GM11168 (cell line): Measurements from ENCODE around the gene TMCO4.

Experiments used
- in situ Hi-C: fragments of 300-500 bp; cut with MboI; formaldehyde crosslinking; loops from one replicate; pipeline ENCODE4 v1.12.0; 2022; ENCODE audit warnings: low sequenced_read_pairs; ENCODE audit not compliant: unreplicated experiment

TMCO4 gene

DNA sequence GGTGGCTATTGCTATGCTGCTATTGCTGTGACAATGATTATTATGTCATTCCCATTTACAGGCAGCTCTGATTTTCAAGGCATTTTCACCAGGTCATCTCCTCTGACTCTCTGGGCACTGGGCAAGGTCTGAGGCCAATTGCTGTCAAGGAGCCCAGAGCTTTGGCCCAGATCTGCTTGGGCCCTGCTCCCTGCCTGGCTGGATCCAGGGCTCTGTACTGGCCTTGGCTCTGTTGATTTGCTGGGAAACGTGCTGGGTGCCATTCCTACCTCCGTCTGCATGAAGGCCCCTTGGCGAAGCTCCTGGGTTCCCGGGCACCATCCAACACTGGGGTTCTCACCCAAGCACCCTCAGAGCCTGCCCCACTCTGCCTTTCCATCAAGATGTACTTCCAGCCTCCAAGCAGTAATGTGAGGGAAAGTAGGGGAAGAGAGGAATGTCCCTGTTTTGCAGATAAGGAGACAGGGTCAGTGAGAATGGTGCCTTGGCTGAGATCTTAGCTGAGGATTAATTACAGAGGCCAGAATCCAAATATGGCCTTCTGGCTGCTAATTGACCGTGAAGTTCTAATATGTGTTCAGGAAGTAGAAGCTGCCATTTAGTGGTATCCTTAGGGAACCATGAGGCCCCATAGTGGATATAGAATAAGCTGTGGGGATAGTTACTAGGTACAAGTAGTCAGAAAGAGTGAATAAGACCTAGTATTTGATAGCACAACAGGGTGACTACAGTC is 71.1 kb downstream of the TMCO4 start:
- in situ Hi-C loops: no loop called here

DNA sequence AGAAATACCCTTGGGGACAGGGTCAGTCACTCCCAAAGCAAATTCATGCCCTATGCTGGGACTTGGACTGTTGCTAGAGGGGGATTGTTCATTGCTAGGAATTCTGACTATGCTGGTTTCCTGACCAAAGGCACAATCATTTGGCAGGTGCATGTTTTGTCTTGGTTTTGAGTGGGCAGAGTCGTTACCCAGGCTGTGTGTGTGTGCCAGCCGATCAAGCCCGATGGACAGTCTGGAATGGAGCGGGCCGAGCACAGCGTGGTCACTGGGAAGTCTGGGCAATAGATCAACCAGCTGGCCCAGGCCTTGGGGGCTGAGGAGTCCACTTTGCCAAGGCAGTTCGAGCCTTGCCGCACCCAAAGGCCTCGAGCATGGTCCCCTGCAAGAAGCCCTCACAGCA is 74.1 kb downstream of the TMCO4 start:
- in situ Hi-C loops: no loop called here

DNA sequence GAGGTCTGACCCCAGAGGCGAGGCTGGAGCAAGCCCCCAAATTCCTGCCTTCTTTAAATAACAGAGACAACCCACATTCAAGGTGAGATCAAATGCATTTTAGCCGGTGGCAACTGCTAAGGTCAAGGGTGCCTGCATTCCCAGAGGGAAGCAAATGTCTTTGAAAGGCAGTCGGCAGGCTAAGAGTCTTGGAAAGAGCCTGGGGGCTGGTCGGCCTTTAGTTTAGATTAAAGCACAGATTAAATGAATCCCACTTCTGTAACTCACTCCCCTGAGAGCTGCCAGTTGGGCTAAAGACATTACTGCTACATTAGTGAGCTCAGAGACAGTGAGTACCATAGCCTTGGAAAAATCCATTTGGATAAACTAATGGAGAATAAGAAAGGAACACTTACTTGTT is 75.8 kb downstream of the TMCO4 start:
- in situ Hi-C loops: no loop called here

DNA sequence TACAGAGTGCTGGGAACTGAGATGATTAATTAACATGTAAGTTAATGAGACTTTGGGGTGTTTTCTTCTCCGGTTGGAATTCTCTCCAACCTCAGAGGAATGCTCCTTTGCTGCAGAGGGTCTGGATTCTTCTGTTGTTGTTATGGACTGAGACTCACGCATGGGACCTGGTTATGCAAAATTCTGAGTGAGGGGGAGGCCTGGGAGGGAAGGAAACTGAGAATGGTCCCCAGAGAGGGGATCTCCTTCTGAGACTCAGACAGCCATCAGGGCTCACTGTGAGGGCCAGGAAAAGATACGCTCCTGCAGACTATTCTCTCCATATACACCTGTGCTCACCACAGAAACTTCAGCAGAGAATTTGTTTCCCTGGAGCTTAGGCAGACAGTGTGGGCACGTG is 78.7 kb downstream of the TMCO4 start:
- in situ Hi-C loops: no loop called here

DNA sequence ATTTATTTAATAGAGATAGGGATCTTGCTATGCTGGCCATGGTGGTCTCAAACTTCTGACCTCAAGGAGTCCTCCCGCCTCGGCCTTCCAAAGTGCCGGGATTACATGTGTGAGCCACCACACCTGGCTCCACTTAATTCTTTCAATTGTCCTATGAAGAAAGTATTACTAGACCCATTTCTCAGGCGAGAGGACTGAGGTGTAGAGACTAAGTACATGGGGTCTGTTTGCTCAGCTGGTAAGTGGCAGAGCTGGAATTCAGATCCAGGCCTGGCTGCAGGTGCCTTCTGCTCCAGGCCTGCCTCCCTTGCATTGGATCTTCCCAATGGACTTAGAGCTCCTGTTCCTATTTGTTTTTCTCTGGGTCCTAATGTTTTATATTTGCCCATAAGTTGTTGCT is 79.5 kb downstream of the TMCO4 start:
- in situ Hi-C loops: no loop called here

DNA sequence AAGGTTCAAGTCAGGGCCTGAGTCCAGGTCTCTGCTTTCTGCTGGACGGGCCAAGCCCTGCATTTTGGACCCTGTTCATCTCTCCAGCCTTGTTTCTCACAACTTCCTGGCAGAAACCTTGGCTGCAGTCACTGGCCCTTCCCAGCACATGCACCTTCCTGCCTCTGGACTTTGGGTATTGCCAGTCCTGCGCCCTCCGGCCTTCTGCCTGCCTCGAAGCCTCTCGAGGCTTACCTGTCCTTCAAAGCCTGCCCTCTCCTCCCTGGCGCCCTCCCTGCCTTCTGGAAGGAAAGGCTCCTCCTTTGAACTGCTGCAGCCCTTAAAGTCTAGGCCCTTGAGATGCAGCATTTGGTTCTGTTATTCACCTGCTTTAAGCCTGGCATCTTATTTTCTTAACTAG is 82.2 kb downstream of the TMCO4 start:
- in situ Hi-C loops: no loop called here

DNA sequence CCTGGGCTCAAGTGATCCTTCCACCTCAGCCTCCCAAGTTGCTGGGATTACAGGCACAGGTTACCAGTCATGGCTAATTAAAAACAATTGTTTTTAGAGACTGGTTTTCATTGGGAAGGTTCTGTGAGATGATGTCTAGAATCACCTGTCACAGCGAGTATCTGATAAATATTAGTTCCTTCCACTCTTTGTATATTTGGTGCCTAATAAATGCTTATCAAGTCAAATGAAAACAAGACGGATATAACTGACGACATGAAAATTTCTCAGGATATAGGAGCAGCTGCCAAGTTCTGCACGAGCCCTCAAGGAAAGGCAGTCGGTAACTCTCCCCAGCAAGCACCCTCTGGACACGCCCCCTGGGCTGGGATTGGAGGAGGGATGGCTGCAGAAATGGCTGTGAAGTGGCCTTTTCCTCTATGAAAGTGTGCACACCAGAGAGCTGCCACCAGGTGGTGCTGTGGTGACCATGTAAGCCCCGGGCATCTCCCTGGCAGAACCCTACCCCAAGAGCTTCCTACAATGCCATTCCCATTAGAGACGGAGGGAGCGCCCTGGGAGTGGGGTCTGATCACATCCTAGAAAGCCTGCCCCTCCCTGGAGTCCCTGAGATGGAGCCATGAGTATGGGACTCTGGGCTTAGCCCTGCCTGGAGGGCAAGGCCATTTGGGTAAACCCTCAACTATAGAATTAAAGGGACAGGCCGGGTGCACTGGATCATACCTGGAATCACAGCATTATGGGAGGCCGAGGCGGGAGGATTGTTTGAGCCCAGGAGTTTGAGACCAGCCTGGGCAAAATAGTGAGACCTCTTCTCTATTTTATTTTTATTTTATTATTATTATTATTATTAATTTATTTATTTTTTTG is 84.1 kb downstream of the TMCO4 start:
- in situ Hi-C loops: no loop called here

DNA sequence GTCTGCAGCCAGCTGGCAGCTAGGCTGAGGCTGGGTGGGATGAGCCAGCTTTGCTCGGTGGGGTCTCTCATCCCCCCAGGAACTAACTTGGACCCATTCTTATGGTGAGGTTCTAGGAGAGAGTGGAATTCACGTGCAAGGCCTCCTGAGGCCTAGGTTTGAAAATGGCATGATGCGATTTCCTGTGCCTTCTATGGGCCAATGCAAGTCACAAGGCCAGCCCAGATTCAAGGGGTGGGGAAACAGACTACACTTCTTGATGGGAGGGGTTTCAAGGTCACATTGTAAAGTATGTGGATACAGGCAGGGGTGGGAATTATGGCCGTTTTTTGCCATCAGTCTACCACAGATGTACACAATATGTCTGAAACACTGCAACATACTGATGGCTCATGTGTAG is 86.8 kb downstream of the TMCO4 start:
- in situ Hi-C loops: no loop called here

DNA sequence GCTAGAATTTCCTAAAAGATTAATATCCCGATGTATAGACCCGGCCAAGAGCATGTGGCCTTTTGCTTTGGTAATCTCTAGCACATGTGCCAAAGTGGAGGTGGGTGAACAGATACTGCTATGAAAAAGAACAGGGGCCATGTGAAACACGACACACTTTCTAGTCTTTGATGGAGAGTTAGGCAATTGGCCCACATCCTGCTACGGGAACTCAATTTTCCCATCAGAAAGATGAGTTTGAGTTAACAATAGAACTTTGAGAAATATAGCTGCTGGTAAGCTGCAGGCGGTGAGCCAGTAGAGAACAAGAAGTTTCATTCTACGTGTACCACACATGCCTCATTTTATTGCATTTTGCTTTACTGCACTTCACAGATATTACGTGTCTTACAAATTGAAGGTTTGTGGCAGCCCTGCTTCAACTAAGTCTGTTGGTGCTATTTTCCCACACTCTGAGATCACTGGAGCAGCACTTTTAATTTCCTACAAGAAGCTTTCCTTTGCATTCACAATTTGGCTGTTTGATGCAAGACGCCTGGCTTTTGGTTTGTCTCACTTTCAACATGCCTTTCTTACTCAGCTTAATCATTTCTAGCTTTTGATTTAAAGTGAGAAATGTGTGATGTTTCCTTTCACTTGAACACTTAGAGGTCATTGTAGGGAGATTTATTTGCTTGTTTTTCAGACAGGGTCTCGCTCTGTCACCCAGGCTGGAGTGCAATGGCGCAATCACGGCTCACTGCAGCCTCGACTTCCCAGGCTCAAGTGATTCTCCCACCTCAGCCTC is 88.7 kb downstream of the TMCO4 start:
- in situ Hi-C loops: no loop called here

DNA sequence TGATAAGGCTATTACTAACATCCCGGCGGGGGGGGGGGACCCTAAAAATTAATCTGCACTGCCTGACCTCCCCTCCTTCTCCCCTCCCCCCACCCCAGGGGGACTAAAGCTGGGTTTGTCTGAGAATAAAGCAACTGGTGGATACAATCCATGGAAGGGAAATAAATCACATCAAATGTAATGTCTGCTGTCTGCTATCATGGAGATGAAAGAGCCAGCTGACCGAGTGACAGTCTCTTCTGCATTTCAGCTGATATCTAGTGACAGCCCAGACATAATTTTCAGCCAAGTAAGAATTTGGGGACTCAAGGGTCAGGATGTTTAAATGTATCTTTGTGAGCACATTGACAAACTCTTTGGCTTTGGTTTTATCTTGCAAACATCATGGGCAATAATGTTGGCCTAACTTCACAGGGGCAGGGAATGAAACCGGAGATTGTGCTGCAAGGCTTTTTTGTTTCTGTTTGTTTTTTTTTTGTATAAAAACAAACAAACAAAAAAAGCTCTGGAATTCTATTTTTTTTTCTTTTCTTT is 90.4 kb downstream of the TMCO4 start:
- in situ Hi-C loops: no loop called here

DNA sequence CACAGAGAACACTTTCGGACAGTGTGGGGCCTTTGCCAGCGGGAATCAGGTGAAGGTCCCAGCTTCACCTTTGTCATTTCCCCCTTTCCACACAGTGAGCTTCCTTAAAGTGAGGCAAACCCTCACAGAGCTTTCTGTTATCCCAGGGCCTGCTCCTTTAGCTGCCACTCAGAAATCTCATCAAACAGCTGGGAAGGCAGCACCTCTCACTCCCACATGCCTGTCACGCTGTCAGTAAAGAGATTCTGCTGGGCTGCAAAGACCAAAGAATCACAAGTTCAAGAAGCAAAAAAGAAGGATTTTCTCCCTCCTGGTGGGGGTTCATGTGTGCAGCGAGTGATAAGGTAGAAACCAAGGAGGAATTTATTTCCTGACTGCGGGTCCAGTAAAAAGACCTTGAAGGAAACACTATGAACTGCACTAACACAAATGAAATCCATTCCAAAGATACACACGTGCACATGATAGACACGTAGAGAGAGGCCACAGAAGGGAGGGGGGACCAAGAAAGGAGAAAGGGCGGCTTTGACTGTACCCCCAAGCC is 91.1 kb downstream of the TMCO4 start:
- in situ Hi-C loops: no loop called here

DNA sequence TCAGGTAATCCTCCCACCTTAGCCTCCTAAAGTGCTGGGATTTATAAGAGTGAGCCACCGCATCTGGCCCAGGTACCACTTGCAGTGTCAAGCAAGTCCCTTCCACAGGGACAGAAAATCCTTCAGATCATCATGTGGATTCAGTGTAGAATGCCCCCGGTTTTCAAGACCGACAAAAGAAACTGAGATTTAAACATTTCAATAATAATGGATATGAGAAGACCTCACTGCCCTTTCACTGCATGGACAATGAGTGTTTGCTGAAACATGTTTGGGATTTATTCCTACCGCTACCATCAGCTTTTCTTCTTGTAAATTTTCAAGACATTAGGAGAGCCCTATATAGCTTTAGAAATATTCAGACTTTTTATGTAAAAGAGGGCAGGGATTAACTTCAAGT is 93.6 kb downstream of the TMCO4 start:
- in situ Hi-C loops: no loop called here

DNA sequence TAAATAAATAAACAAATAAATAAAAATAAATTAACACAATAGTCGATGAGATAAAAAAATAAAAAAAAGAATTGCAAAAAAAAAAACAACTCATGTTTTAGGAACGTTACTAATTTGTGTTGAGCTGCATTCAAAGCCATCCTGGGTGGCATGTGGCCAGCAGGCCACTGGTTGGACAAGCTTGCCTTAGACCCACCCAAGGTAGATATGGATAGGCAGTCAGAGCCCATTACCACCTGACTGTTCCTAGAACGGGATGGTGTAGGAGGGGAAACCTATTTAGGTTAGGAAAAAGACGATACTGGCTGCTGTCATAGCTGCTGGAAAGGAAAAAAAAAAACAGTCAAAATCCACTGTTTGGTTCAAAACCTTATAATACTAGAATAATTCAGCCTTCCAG is 94.3 kb downstream of the TMCO4 start:
- in situ Hi-C loops: no loop called here

DNA sequence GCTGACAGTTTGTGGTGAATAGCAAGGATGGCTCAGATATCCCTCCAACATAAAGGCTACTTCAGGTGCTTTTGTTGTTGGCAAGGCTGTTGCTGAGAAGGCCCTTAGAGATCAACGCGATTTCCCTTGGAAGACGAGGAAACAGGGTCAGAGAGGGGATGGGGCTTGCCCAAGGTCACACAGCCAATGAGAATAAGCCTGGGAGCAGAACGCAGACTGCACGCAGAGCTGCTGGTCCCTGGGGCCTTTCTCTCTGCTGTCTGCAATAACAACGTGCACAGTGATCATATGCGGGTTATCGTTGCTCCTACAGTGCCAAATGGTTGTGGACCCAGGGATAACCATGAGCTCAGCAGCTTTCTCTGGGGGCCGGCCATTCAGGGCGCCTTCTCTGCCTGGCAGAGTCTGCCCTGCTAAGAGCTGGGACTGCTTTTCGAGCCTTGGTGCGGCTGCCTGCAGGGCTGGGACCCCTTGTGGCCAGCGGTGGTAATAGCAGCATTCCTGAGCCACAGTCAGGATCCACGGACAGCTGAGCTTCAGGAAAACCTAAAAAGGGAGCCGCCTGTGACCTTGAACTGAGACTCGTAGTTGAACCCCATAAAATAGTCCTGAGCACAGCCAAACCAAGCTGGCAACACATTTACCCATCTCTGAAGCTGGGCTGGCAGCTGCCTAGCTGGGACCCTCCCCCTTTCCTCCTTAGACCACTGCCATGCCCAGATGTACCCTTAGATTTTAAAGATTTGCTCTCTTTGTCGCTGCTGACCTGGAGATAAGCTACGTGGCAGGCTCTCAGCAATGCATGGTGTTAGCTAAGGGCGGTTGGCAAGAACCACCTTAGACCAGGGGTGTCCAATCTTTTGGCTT is 95.2 kb downstream of the TMCO4 start:
- in situ Hi-C loops: no loop called here

DNA sequence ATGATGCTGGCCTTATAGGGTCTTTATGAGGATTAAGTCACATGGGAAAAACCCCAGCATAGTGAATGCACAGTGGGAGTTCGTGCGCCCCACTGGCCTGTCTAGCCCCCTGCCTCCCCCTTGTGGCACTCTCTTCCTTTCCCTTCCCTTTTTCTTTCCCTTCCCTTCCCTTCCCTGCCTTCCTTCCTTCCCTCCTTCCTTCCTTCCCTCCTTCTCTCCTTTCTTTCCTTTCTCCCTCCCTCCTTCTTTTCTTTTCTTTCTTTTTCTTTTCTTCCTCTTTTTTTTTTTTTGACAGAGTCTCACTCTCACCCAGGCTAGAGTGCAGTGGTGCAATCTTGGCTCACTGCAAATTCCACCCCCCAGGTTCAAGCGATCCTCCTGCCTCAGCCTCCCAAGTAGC is 96.4 kb downstream of the TMCO4 start:
- in situ Hi-C loops: no loop called here

DNA sequence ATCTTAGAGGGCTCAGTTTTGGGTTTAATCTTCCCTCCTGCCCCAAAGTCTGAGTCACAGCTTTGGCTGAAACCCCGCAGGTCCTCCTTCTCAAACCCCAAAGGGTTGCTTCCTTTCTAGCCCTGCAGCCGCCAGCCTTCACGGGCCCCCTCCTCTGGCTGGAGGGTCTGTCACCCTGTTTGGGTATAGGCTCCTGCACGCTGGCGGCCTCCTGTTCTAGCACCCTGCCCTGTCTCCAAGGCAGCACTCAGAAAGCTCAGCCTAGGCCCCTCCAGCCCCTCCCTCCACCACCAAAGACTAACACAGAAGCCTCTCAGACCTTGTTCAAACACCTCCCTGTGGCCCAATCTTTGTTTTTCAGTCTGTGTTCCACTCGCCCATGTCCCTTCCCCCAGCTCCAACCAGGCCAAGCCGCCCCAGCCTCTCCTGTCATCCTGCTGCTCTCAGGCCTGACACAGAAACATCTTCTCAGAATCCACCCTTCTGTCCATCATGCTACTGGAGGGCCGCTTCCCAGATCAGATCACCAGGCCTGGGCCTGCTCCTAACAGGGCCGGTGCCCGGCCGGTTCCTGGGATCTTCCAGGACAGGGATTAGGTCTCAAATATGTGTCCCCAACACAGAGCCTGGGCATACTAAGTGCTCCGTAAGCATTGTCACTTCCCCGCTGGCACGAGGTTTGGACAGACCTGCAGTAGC is 99.5 kb downstream of the TMCO4 start:
- in situ Hi-C loops: no loop called here

DNA sequence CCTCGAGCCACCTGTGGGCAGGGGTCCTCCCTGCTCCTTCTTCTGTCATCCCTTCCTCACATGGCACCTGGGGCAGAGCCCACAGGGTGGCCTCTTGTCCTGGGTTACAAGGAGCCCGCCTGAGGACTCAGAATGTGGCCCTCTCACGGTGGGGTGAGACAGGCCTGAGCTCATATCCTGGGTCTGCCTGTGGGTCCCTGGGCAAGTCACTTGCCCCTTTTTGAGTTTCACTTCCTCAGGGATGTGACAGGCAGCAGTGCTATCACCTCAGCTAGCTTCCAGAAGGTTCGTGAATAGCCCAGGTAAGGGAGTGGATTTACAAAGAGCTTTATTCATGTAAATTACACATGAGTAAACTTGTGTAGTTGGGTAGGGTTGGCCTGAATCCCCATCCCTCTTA is 101.5 kb downstream of the TMCO4 start:
- in situ Hi-C loops: loop anchor here (5.0 kb wide), 1 partner anchor 36 kb away; the partner anchor contains the start of gene HTR6

DNA sequence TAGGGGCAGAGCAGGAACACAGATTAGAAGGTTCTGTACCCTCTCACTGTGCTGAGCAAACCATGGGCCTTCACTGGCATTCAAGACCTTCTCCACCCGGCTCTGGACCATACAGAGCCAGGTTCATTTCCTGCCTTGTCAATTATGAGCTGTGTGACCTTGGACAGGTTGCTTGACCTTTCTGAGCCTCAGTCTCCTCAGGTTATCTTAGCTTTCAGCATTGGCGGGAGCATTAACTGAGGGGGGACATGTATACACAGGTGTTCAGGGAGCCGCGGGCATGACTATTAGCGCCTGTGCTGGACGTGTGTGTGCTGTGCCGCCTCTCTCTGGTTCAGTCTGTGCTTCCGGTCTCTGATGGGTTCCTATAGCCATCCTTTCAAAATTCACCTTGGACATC is 102.9 kb downstream of the TMCO4 start:
- in situ Hi-C loops: loop anchor here (5.0 kb wide), 1 partner anchor 35 kb away; the partner anchor contains the start of gene HTR6

DNA sequence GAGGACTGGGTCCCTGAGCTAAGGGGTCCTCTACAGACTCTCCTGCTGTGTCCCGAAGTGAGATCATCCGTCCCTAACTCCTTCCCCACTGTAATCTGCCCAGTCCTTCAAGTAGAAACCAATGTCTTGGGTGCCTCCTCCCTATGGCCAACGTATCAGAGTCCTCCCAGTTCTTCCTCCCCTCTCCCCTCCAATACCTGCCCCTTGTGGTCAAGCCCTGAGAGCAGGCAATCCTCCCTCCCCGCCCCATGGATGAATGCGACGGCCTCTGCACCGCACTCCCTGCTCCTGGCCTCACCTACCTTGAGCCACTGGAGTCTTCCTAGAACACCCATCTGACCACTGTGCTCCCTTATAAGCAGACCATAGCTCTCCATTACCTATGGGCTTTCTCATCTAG is 103.9 kb downstream of the TMCO4 start:
- in situ Hi-C loops: loop anchor here (5.0 kb wide), 1 partner anchor 33 kb away; the partner anchor contains the start of gene HTR6
